OCI-LY7 (cell line): ENCODE measurements around the gene SYCP2L. TPM values are rescaled to one million over a fixed set of nuclear protein-coding genes. Genes with fewer than 3 reads are reported as not detected.

ENCODE experiments used
- BruUV-seq: library from RNA; stranded (reverse); fragments of 400-500 nt; replicated peaks from 2 replicates; lab custom pipeline; 2021; lab: Mats Ljungman, UMichigan
- CTCF ChIA-PET: fragments of 300-600 bp; sonication (Branson Sonifier 250); formaldehyde crosslinking; loops from one replicate; lab custom pipeline; 2022; ENCODE audit warnings: antibody characterized with exemption; ENCODE audit not compliant: unreplicated experiment; lab: Charles Lee
- POLR2A ChIA-PET: fragments of 300-600 bp; sonication (Branson Sonifier 250); formaldehyde crosslinking; loops from one replicate; lab custom pipeline; 2022; ENCODE audit warnings: antibody characterized with exemption; lab: Charles Lee
- DNase-seq: peaks from one replicate; pipeline ENCODE4 v3.0.0-alpha.2; 2015; ENCODE audit warnings: low spot score
- H2AFZ ChIP-seq: fragments of 200-600 bp; sonication (generic), shearing (Covaris generic); 2 replicates; pipeline ENCODE4 v1.6.1; 2014; ENCODE audit warnings: mild to moderate bottlenecking, antibody characterized with exemption, low read length, moderate library complexity
- H3K27ac ChIP-seq: fragments of 200-600 bp; sonication (generic); 2 replicates; pipeline ENCODE4 v1.5.1; 2014; ENCODE audit warnings: mixed run types, low read depth, mild to moderate bottlenecking, moderate library complexity, low read length, inconsistent platforms; ENCODE audit not compliant: poor library complexity, severe bottlenecking
- H3K36me3 ChIP-seq: fragments of 200-600 bp; sonication (generic); 2 replicates; pipeline ENCODE4 v1.6.1; 2014; ENCODE audit warnings: mild to moderate bottlenecking, antibody characterized with exemption, low read length, moderate library complexity, mixed read lengths; ENCODE audit not compliant: insufficient read depth
- H3K4me1 ChIP-seq: fragments of 200-600 bp; sonication (generic); 2 replicates; pipeline ENCODE4 v1.5.1; 2014; ENCODE audit warnings: mild to moderate bottlenecking, low read length; ENCODE audit not compliant: insufficient read depth, poor library complexity, severe bottlenecking
- H3K4me2 ChIP-seq: fragments of 200-600 bp; sonication (generic); 2 replicates; pipeline ENCODE4 v1.6.1; 2014; ENCODE audit warnings: mild to moderate bottlenecking, low read length
- H3K4me3 ChIP-seq: fragments of 200-600 bp; sonication (generic); 2 replicates; pipeline ENCODE4 v1.5.1; 2014; ENCODE audit warnings: mild to moderate bottlenecking, low read depth, low read length; ENCODE audit not compliant: poor library complexity, severe bottlenecking
- H3K79me2 ChIP-seq: fragments of 200-600 bp; sonication (generic); 2 replicates; pipeline ENCODE4 v1.6.1; 2016; ENCODE audit warnings: low read depth, mild to moderate bottlenecking, low read length, moderate library complexity, mixed read lengths; ENCODE audit not compliant: insufficient read depth
- H3K9me2 ChIP-seq: fragments of 200-600 bp; sonication (generic); 2 replicates; pipeline ENCODE4 v1.6.1; 2016; ENCODE audit warnings: mild to moderate bottlenecking, low read length, mixed read lengths; ENCODE audit not compliant: insufficient read depth
- H3K9me3 ChIP-seq: fragments of 200-600 bp; sonication (generic); 2 replicates; pipeline ENCODE4 v1.6.1; 2014; ENCODE audit warnings: mild to moderate bottlenecking, mixed run types, low read length, mixed read lengths
- H4K20me1 ChIP-seq: fragments of 200-600 bp; sonication (generic); 2 replicates; pipeline ENCODE4 v1.6.1; 2014; ENCODE audit warnings: mild to moderate bottlenecking, antibody characterized with exemption, low read length, moderate library complexity, mixed read lengths; ENCODE audit not compliant: insufficient read depth
- EZH2phosphoT487 ChIP-seq: fragments of 200-600 bp; sonication (generic); IDR thresholded peaks from 2 replicates; pipeline ENCODE4 v1.6.1; 2018; ENCODE audit warnings: low read depth, borderline replicate concordance, mild to moderate bottlenecking, mixed run types, antibody characterized with exemption, low read length, moderate library complexity, mixed read lengths
- intact Hi-C: fragments of 100-400 bp; cut with micrococcal nuclease; formaldehyde crosslinking; loops from one replicate; pipeline ENCODE4 v1.10.0; 2022; ENCODE audit not compliant: unreplicated experiment
- total RNA-seq, 2 experiments: library from RNA; depleted of rRNA in 1 of 2; stranded (reverse); fragments of >200 nt in 1 of 2; shearing (Covaris generic) in 1 of 2; gene quantifications; 2 replicates each; pipeline ENCODE4 v1.2.3, GENCODE V29; 2014 to 2022
- TF ChIP-seq, protein P1 (sequence below): fragments of 200-600 bp; sonication (generic); conservative IDR thresholded peaks from 2 replicates; pipeline ENCODE4 v1.5.1; 2014; ENCODE audit warnings: mild to moderate bottlenecking, antibody characterized with exemption, low read length, moderate library complexity, mixed read lengths

Gene SYCP2L
- total RNA-seq, 2 experiments from 2014 or later: 1.3 to 1.4 TPM

DNA sequence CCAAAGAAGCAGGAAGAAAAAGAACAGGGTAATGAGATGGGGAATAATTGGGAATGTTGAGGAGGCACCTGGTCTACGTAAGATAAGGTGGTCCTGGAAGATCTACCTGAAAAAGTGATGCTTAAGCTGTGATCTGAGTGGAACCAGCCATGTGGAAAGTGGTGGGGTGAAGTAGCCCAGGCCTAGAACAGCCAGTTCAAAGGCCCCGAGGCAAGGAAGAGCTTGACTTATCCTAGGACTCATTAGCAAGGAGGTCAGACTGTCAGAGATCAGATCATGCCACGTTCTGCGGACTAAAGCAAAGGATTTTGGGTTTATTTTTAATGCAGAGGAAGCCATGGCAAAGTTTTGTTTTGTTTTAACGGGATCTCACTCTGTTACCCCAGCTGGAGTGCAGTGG, 5.1 kb downstream of the SYCP2L start:
- H3K27ac ChIP-seq: no peak overlapping the region
- H3K9me3 ChIP-seq: peaks cover 12% of the 10 kb centered on the region; the same call in 1 of the 2 replicates
- H3K4me1 ChIP-seq: peaks cover 15% of the 10 kb centered on the region
- H4K20me1 ChIP-seq: no peaks in the 10 kb centered on the region
- DNase-seq: no peak
- H3K36me3 ChIP-seq: no peaks in the 10 kb centered on the region
- BruUV-seq: no TSS peak
- CTCF ChIA-PET: interaction anchor here (1.1 kb wide), 1 partner anchor 10 kb away, joined by 3 read pairs; no protein-coding TSS in a partner anchor
- H3K4me2 ChIP-seq: no peak overlapping the region
- no peak for TF ChIP-seq EZH2phosphoT487
- TF ChIP-seq, protein P1, sequence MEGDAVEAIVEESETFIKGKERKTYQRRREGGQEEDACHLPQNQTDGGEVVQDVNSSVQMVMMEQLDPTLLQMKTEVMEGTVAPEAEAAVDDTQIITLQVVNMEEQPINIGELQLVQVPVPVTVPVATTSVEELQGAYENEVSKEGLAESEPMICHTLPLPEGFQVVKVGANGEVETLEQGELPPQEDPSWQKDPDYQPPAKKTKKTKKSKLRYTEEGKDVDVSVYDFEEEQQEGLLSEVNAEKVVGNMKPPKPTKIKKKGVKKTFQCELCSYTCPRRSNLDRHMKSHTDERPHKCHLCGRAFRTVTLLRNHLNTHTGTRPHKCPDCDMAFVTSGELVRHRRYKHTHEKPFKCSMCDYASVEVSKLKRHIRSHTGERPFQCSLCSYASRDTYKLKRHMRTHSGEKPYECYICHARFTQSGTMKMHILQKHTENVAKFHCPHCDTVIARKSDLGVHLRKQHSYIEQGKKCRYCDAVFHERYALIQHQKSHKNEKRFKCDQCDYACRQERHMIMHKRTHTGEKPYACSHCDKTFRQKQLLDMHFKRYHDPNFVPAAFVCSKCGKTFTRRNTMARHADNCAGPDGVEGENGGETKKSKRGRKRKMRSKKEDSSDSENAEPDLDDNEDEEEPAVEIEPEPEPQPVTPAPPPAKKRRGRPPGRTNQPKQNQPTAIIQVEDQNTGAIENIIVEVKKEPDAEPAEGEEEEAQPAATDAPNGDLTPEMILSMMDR: no peak
- no peak overlapping the region for H2AFZ ChIP-seq
- intact Hi-C loops: no loop called here
- H3K9me2 ChIP-seq: no peaks in the 10 kb centered on the region
- H3K79me2 ChIP-seq: no peaks in the 10 kb centered on the region
- no peak overlapping the region for H3K4me3 ChIP-seq
- POLR2A ChIA-PET: interaction anchor here (0.9 to 4.8 kb wide), 3 partner anchors 9 to 52 kb away, joined by 3 to 48 read pairs (median 4); no protein-coding TSS in a partner anchor

DNA sequence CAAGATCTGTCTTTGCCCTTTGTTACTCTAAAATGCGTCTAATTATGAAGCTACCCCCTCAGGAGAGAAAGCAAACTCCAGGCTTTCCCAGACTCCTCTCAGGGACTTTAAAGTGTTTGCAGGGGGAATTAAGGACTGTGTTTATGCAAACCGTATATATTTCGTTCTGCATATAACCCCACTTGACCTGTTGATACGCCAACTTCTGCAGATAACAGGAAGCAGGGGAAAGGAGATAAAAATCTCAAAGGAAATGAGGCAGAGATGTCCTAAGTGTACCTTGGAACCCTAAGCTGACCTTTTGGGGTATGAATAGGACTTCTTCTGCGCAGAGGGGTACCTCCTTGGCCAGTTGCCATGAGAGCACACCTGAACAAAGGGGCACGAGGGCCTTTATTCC, 8.1 kb downstream of the SYCP2L start:
- Histone ChIP-seq H3K36me3 (no peaks in the 10 kb centered on the region), H3K79me2 (no peaks in the 10 kb centered on the region), H2AFZ (no peak overlapping the region), H3K9me3 (peaks cover 12% of the 10 kb centered on the region; the same call in 1 of the 2 replicates), H3K27ac (no peak overlapping the region), H3K9me2 (no peaks in the 10 kb centered on the region), H3K4me2 (no peak overlapping the region), H3K4me1 (peaks cover 2% of the 10 kb centered on the region), H3K4me3 (no peak overlapping the region), H4K20me1 (no peaks in the 10 kb centered on the region)
- TF ChIP-seq, protein P1: no peak
- TF ChIP-seq EZH2phosphoT487: no peak
- no TSS peak for BruUV-seq
- ChIA-PET POLR2A (interaction anchor here (0.7 kb wide), 1 partner anchor 141 kb away, joined by 3 read pairs; no protein-coding TSS in a partner anchor), CTCF (no interaction called here)
- intact Hi-C loops: no loop called here
- no peak for DNase-seq

DNA sequence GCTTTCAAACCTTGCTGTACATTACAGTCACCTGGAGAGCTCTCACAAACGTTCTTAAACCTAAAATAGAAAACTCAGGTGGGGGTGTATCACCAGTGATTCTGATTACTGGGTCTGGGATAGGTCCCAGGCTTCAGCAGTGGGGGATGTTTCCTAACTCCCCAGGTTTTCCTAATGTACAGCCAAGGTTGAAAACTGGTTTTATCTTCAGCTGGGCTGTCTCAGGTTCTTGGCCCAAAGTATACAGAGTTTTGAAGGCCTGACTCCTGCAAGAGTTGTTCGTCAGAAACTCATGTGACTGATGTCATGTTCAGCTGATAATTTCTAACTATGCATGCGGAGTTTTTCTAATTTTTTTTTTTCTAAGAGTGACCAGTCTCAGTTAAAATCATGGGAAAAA, 9.8 kb downstream of the SYCP2L start:
- no peaks in the 10 kb centered on the region for H3K79me2 ChIP-seq
- H3K4me2 ChIP-seq: no peak overlapping the region
- H3K27ac ChIP-seq: no peak overlapping the region
- ChIA-PET CTCF (no interaction called here), POLR2A (no interaction called here)
- TF ChIP-seq, protein P1: no peak
- no peak for TF ChIP-seq EZH2phosphoT487
- no peaks in the 10 kb centered on the region for H3K9me2 ChIP-seq
- no peak for DNase-seq
- no peaks in the 10 kb centered on the region; the same call in 1 of the 2 replicates for H3K9me3 ChIP-seq
- intact Hi-C loops: no loop called here
- no peaks in the 10 kb centered on the region for H4K20me1 ChIP-seq
- H3K36me3 ChIP-seq: no peaks in the 10 kb centered on the region
- BruUV-seq: no TSS peak
- H3K4me1 ChIP-seq: peaks cover 6% of the 10 kb centered on the region
- no peak overlapping the region for H3K4me3 ChIP-seq
- no peak overlapping the region for H2AFZ ChIP-seq
